Measurements from ENCODE around the gene BAX.

Gene BAX

GRCh38 chr19:48963371-48964204, 8.9 kb downstream of the BAX start:
- H3K27ac ChIP-seq = peak overlapping the region; percentile 95
- no peak for TF ChIP-seq CTCF (conservative IDR thresholded peaks at IDR 0.05; ENCODE audit: low read depth)
- DNase-seq (ENCODE audit: low spot score) = peak; percentile 75
- CTCF ChIA-PET = interaction anchor here (0.6 to 0.8 kb wide), 3 partner anchors 25 to 100 kb away, joined by 3 to 5 read pairs (median 4); no protein-coding TSS in a partner anchor
- POLR2A ChIA-PET (ENCODE audit: low non-redundant PET) = interaction anchor here (0.6 to 0.8 kb wide), 2 partner anchors 85 to 92 kb away, joined by 3 to 4 read pairs; partner anchors contain the start of gene PPP1R15A

GRCh38 chr19:48964205-48965039, 9.7 kb downstream of the BAX start:
- POLR2A ChIA-PET (ENCODE audit: low non-redundant PET) = interaction anchor here (0.6 kb wide), 1 partner anchor 86 kb away, joined by 4 read pairs; no protein-coding TSS in a partner anchor
- DNase-seq (ENCODE audit: low spot score) = no peak
- TF ChIP-seq CTCF (conservative IDR thresholded peaks at IDR 0.05; ENCODE audit: low read depth) = no peak
- H3K27ac ChIP-seq = peak overlapping the region; percentile 95
- CTCF ChIA-PET = interaction anchor here (0.6 to 0.8 kb wide), 3 partner anchors 24 to 99 kb away, joined by 3 to 5 read pairs (median 4); no protein-coding TSS in a partner anchor

DNA sequence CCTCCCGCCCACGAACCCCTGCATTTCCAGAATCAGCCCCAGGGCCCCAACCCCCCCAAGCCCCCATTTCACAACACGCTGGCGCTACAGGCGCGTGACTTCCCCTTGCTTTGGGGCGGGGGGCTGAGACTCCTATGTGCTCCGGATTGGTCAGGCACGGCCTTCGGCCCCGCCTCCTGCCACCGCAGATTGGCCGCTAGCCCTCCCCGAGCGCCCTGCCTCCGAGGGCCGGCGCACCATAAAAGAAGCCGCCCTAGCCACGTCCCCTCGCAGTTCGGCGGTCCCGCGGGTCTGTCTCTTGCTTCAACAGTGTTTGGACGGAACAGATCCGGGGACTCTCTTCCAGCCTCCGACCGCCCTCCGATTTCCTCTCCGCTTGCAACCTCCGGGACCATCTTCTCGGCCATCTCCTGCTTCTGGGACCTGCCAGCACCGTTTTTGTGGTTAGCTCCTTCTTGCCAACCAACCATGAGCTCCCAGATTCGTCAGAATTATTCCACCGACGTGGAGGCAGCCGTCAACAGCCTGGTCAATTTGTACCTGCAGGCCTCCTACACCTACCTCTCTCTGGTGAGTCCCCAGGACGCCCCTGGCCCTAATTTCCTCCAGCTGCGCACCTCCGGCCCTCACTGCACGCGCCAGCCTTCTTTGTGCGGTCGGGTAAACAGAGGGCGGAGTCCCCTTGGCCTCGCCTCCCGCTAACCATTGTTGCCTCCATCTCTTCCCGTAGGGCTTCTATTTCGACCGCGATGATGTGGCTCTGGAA, 10.5 kb downstream of the BAX start, which contains the start of gene FTL:
FTL (plus strand) TSS at position 270 of the 766 bp plus-strand sequence; CDS start at position 469, 199 bp downstream.
- CTCF ChIA-PET = no interaction called here
- peak within 1 kb of the TSS; percentile 95 for H3K27ac ChIP-seq
- DNase-seq (ENCODE audit: low spot score) = peak; percentile 94
- no peak for TF ChIP-seq CTCF (conservative IDR thresholded peaks at IDR 0.05; ENCODE audit: low read depth)
- POLR2A ChIA-PET (ENCODE audit: low non-redundant PET) = interaction anchor here (0.6 to 1.1 kb wide), 2 partner anchors 27 to 54 kb away, joined by 3 to 11 read pairs; no protein-coding TSS in a partner anchor

DNA sequence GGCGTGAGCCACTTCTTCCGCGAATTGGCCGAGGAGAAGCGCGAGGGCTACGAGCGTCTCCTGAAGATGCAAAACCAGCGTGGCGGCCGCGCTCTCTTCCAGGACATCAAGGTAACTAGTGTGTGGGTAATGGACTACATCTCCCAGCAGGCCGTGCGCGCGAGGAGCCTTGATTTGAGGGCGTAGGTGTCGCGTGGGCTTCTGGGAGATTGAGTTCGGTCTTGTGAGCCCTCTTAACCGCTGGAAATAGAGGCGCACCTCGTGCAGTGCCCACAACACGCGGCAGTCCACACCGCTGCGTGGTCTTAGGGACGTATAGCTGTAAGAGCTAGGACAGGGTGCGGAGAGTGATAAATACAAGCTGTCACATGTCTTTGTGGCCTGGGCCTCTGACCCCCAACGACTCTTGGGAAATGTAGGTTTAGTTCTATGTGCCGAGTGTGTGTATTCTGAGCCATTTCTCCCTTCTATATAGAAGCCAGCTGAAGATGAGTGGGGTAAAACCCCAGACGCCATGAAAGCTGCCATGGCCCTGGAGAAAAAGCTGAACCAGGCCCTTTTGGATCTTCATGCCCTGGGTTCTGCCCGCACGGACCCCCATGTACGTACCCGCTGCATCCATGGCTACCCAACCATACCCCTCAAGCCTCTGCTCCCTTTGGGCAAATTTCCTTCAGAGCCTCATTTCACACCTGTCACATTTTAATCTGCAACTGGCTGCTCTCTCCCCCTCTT, 11.3 kb downstream of the BAX start:
- no peak for TF ChIP-seq CTCF (conservative IDR thresholded peaks at IDR 0.05; ENCODE audit: low read depth)
- POLR2A ChIA-PET (ENCODE audit: low non-redundant PET) = interaction anchor here (0.6 to 1.1 kb wide), 3 partner anchors 26 to 90 kb away, joined by 3 to 11 read pairs (median 3); no protein-coding TSS in a partner anchor
- H3K27ac ChIP-seq = peak overlapping the region; percentile 95
- CTCF ChIA-PET = no interaction called here
- DNase-seq (ENCODE audit: low spot score) = peak; percentile 76

- no peak for DNase-seq (ENCODE audit: low spot score)
- POLR2A ChIA-PET (ENCODE audit: low non-redundant PET) = interaction anchor here (0.5 to 1.7 kb wide), 4 partner anchors 49 to 101 kb away, joined by 3 to 4 read pairs (median 3); partner anchors contain the start of gene PPP1R15A
- no peak for TF ChIP-seq CTCF (conservative IDR thresholded peaks at IDR 0.05; ENCODE audit: low read depth)
- peak overlapping the region; percentile 95 for H3K27ac ChIP-seq
- CTCF ChIA-PET = no interaction called here
These were observed 12.1 kb downstream of the BAX start for GRCh38 chr19:48966541-48967345.

Data from RWPE1 (cell line).